Measurements from ENCODE around the gene CDH6. TPM values are rescaled to one million over a fixed set of nuclear protein-coding genes. Genes with fewer than 3 reads are reported as not detected.

Gene CDH6
- total RNA-seq, 1 experiment from 2014 or later = 0.12 TPM

GRCh38 chr5:31255041-31255440, 61.6 kb downstream of the CDH6 start:
- no peak for ATAC-seq
- Histone ChIP-seq H3K9me3 (ENCODE audit: control insufficient read depth in 1 of 2, insufficient read depth in 1 of 2, low read depth in 1 of 2, low read length in 2 of 2) (0 out of 4 replicates have a peak, but pooled peaks cover 0 to 5% of the 10 kb centered on the region in 2 experiments), H3K27ac (ENCODE audit: low read depth, low read length) (no peak overlapping the region), H3K4me2 (ENCODE audit: low read length) (no peak overlapping the region), H3K4me1 (ENCODE audit: control insufficient read depth in 1 of 2, insufficient read depth in 2 of 2, low read length in 2 of 2) (no peaks in the 10 kb centered on the region), H3K4me3 (replicated peaks in 1 of 2; ENCODE audit: low read depth in 1 of 2, low read length in 2 of 2) (no peak overlapping the region), H3K27me3 (ENCODE audit: insufficient read depth, low read length) (no peaks in the 10 kb centered on the region), H2AFZ (ENCODE audit: low read depth, low read length, poor library complexity, severe bottlenecking) (no peak overlapping the region), H3K9me2 (ENCODE audit: insufficient read depth) (no peaks in the 10 kb centered on the region), H3K9ac (ENCODE audit: low read length) (no peak overlapping the region), H3K36me3 (ENCODE audit: control insufficient read depth in 1 of 2, insufficient read depth in 2 of 2, low read length in 2 of 2) (no peaks in the 10 kb centered on the region), H3K79me2 (ENCODE audit: insufficient read depth, low read length) (no peaks in the 10 kb centered on the region), H4K20me1 (ENCODE audit: insufficient read depth) (no peaks in the 10 kb centered on the region)
- BruUV-seq (replicated peaks) = no TSS peak
- DNase-seq (ENCODE audit: low read depth, low spot score) = no peak
- ChIA-PET CTCF (no interaction called here), POLR2A (no interaction called here), RAD21 (ENCODE audit: low non-redundant PET in 1 of 2, low total read pairs in 2 of 2, uncharacterized antibody in 2 of 2, unreplicated experiment in 2 of 2) (no interaction called here)
- no peak for TF ChIP-seq RAD21 (IDR thresholded peaks at IDR 0.05; ENCODE audit: low read depth)
- TF ChIP-seq EZH2phosphoT487 (IDR thresholded peaks at IDR 0.05; ENCODE audit: borderline replicate concordance) = no peak
- no peak for TF ChIP-seq SP1 (IDR thresholded peaks at IDR 0.05; ENCODE audit: low read depth)
- TF ChIP-seq ZNF274 (IDR thresholded peaks at IDR 0.05; ENCODE audit: low read depth, low read length) = no peak
- no peak for TF ChIP-seq REST (IDR thresholded peaks at IDR 0.05; ENCODE audit: low read depth)
- no peak for TF ChIP-seq MAX (IDR thresholded peaks at IDR 0.05)
- TF ChIP-seq SRF (IDR thresholded peaks at IDR 0.05; ENCODE audit: low read depth) = no peak
- no peak for TF ChIP-seq ZBTB33 (IDR thresholded peaks at IDR 0.05; ENCODE audit: extremely low read depth, insufficient replicate concordance, low read length)
- no peak for TF ChIP-seq ELF1 (IDR thresholded peaks at IDR 0.05; ENCODE audit: borderline replicate concordance, low read depth)
- TF ChIP-seq YY1 (IDR thresholded peaks at IDR 0.05; ENCODE audit: extremely low read depth, insufficient replicate concordance, low read depth, low read length) = no peak
- no peak for TF ChIP-seq JUND (IDR thresholded peaks at IDR 0.05)
- TF ChIP-seq POLR2AphosphoS5 (IDR thresholded peaks at IDR 0.05; ENCODE audit: low read depth, low read length) = no peak
- no peak for TF ChIP-seq POLR2A (IDR thresholded peaks at IDR 0.05; ENCODE audit: borderline replicate concordance, extremely low read depth, insufficient read depth, insufficient read length)
- intact Hi-C loops (cut with micrococcal nuclease) = no loop called here
